ENCODE measurements around the gene PLA2G2F.
A peak's percentile ranks its signal among the peaks of the same experiment; 100 is the strongest.
"Not testable (repeated sequence)": the region's sequence is repeated elsewhere in the genome, so short reads cannot be mapped to it uniquely, and the experiment has no call there.

The PLA2G2F gene

GRCh38 chr1:20115479-20115878 is 23.6 kb upstream of the PLA2G2F start:
- DNase-seq = no peak

- no peak for DNase-seq
Observed at GRCh38 chr1:20115916-20116315, 23.2 kb upstream of the PLA2G2F start.

DNA sequence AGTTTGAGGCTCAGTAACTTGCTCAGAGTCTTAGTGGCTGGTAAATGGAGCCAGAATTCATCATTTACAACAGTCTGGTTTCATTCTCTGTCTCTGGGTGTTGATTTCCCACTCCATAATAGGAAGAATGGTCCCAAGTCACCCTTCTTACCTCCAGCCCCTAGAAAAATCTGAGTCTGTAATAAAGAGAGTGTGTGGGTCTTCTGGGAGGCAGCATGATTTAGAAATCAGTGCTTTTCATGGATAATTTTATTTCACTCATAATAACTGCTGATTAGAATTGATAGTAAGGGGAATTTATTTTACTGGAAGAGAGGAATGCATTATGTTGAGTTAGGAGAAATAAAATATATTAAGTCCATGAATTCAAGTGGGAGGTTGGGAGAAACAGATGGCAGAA is 21.9 kb upstream of the PLA2G2F start:
- DNase-seq = no peak

GRCh38 chr1:20119347-20119746 is 19.8 kb upstream of the PLA2G2F start, which contains the start of gene PLA2G2D:
Gene PLA2G2D (minus strand): TSS chr1:20119536. CDS start chr1:20119498, 38 bp downstream.
- no peak for DNase-seq

DNA sequence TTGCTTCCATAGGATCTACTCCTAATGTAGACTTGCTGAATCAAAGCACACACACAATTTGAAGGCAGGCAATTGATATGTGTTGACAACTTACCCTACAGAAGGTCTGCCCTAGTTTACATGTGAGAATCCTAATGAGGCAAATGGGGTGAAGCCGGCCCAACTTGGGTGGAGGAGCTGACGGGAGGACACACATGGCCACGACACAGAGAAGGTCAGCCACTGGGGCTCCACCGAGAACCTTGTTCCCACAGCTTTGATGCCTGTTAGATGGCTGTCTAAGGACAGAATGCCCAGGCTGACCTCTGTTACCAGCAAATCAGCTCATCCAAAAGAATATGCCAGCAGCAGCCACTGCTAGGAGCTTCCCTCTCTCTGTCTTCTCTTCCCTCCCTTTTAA is 18.3 kb upstream of the PLA2G2F start:
- no peak for DNase-seq

GRCh38 chr1:20123722-20124455 is 15.2 kb upstream of the PLA2G2F start:
- no peak for DNase-seq

DNA sequence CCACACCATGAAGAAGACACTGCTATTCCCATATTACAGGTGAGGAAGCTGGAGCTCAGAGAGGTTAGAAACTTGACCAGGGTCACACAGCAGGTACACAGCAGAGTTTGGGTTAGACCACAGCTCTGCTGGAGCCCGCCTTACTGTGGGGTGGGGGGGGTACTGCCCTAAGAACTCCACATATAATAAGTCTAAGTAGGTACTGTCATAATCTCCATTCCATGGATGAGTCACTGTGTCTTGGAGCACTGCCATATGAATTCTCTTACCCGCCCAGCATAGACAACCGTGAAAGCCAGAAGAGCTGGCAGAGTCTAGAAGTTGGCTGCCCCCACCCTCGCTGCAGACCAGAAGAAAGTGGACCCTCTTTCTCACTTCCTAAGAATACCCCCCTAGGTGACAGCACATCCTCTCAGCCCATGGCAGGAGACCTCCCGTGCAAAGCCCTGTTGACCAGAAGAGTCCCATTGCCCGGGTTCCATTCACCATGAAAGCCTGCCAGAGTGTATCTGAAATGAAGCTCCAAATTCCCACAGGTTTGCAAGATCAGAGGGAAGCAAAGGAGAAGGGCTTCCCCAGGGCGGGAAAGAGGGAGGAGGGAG is 14.6 kb upstream of the PLA2G2F start:
- peak; percentile 37 for DNase-seq

DNA sequence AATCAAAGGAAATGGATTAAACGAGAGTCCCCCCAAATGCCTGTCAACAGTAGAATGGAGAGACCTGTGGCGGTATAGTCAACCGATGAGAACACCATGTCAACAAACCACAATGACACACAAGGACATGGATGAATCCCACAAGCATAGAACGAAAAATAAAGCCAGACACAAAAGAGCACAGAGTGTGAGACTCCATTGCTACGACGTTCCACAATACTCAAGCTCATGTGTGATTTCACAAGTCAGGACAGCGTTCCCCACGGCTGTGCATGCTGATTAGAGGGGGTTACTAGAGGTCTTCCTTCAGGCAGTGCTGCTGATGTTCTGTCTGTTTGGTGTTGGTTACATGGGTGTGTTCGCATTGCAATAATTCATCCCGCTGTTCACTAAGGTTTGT is 14.0 kb upstream of the PLA2G2F start:
- no peak for DNase-seq

- DNase-seq = peak; percentile 30
Observed at GRCh38 chr1:20126041-20126805, 12.9 kb upstream of the PLA2G2F start.

DNA sequence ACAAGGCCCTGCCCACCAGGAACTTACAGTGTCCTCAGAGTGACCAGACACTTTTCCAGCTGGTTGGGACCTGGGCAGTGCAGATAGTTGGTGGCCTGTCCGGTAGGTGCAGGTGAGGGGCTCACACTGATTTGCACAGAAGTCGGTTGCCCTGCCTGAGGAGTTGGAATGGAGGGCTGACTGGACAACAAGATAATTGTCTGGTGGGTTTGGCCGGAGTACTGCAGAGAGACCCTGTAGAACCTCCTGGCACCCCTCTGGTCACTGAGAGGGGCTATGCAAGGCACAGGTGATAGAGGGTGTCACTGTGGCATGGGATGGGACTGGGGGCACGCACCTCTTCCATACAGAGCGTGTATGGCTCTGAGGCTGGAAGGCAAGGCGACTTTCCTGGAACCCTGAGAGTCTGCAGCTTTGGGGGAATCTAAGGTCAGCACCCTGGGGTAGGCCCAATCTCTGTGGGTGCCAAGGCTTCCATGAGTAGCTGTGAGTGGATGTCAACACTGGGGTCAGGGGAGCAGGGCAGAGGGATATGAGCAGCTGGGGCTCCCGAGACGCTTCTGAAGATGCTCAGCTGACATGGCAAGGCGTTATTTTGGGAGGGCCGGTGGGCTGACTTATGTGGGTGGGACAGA is 12.2 kb upstream of the PLA2G2F start:
- DNase-seq = no peak

GRCh38 chr1:20130518-20130917 is 8.6 kb upstream of the PLA2G2F start:
- not testable (repeated sequence) for DNase-seq

DNA sequence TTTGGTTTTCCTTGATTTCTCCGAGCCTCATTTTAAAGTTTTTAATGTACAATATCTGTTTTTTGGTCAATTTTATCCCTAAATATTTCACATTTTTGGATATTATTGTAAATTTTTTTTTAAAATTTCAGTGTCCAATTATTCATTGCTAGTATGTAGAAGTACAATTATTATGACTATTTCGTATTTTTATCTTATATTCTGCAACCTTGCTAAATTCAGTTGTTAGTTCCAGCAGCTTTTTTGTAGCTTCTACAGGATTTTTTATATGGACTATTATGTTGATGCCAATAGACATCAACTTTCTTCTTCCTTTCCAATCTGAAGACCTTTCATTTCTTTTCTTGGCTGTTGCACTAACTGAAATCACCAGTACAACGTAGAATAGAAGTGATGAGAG is 4.1 kb upstream of the PLA2G2F start:
- DNase-seq = no peak

- no peak for DNase-seq
Observed at GRCh38 chr1:20136249-20136648, 2.9 kb upstream of the PLA2G2F start.

DNA sequence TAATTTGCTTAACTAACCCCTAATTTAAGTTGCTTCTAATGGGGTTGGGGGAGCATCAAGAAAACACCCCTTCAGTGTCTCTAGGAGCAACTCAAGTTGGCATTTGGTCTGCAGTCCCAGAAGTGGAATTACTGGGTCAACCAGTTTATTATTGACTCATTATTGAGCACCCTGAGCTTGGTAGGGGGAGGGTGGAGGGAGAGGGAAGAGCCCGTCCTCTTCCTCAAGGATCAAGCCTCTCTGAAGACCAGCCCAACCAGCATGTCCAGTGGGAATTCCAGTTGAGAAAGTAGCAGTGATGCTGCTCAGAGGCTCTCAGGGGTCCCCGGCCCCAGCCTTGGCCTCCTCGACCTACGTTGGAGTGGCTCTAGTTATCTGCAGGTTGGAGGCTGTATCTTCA is 2.1 kb upstream of the PLA2G2F start:
- no peak for DNase-seq

DNA sequence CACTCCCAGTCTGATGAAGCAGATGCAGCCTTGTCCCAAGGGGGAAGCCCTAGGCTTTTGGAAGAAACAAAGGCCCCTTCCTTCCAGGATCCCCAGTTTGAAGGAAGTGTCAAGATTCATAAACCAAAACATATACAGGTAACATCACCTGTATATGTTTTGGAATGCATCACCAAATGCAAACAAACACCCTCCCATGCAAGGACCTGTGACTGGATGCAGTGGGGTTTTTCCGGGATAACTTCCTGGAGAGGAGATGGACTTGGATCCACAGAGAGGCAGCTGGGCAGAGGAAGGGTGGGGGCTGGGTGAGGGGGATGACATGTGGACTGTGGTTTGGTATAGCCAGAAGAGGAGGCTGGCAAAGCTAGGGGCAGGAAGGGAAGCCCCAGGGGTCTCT is 1.5 kb upstream of the PLA2G2F start:
- no peak for DNase-seq

DNA sequence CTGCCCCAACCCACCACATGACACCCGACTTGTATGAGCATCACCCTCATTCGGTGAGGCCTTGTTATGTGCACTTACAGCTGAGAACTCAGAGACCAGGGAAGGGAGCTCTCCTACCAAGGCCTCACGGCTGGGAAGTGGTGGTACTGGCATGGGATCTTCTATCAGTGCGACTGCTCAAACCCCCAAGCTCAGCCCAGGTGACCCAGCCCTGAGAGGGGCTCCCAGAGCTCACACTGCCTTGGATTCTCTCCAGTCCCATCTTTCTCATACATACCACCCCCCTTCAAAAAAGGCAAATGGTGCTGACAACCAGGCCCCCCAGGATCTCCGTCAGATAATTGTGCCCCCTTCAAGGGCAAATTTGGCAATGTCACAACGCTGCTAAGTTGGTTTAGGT is 777 bp upstream of the PLA2G2F start:
- DNase-seq = no peak

- DNase-seq = no peak
Observed at GRCh38 chr1:20139776-20140612, 871 bp downstream of the PLA2G2F start.

DNA sequence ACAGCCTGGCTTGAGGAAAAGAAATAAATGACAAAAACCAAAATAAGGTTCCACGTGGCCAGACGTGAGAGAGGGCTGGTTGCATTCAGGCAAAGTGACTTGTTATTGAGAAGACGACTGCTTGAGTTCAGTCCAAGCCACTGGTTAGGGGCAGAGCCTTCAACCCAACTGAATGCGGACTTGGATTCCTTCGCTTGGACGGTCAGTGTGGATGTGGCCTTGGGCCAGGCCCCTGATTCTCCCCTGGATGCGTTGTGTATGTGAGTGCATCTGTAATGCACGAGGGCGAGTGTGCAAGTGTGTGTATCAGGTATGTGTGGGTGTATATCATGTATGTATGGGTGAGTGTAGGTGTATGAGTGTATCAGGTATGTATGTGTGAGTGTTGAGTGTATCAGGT is 1.9 kb downstream of the PLA2G2F start:
- no peak for DNase-seq

DNA sequence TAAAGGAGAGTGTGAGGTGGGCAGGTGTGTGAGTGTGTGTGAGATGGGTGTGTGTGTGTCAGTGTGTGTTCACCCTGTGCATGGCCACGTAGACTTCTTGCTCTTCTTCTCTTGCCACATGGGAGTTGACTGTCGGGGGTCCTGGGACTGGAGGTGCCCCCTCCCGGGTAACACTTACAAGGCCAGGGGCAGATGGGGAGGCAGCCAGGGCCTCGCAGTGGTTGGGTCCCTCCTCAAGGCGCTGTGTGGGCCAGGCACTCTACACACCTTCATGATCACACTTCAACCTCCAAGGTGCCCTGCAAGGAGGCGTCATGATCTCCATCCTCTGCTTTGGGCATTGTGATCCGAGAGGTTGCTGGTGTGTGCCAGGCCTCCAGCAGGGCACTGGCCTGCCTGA is 2.3 kb downstream of the PLA2G2F start:
- DNase-seq = no peak

GRCh38 chr1:20142001-20142710 is 3.0 kb downstream of the PLA2G2F start:
- no peak for DNase-seq

GRCh38 chr1:20143318-20143717 is 4.2 kb downstream of the PLA2G2F start:
- no peak for DNase-seq
